NCI-H748 (cell line): ENCODE measurements around the gene ZMYM5.
A peak's percentile ranks its signal among the peaks of the same experiment; 100 is the strongest.
"Not testable (repeated sequence)": the region's sequence is repeated elsewhere in the genome, so short reads cannot be mapped to it uniquely, and the experiment has no call there.

Source experiments
- DNase-seq: peaks from one replicate; lab custom pipeline; 2025; ENCODE audit not compliant: unreplicated experiment; lab: John Stamatoyannopoulos, UW

The ZMYM5 gene

DNA sequence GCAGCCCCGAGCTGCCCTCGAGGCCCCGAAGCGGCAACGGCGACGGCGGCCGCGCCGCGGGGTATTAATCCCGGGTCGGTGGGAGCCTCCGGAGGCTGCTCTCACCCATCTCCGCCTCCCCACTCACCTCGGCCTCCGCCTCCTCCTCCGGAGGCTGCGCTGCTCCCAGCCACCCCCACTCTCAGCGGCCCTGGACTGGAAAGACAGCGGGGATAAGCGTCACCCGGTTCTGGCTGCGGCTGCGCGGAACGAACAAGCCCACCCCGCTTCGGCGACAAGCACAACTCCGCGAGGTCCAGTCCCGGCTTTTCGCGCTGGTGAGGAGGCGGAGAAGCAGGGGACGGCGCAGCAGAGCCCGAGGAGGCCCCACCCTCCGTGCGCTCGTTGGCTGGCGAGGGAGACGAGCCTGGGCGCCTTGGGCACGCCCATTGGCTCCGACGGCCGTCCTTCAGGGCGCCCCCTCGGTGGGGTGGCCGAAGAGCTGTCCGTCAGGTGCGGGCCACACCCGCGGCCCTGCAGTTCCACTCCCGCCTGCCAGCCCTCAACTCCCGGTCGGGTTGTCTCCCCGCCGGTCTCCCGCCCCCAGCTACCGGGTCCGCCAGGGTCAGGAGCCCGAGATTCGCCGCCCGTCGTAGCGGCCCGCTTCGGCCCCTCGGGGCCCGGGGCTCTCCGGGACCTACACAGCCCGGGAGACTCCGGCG lies at the start of gene ZMYM5:
Gene ZMYM5 (minus strand): TSS at position 327 of the 701 bp plus-strand sequence. CDS start 11,469 bp downstream, outside the sequence.
- DNase-seq: peak; percentile 100

DNA sequence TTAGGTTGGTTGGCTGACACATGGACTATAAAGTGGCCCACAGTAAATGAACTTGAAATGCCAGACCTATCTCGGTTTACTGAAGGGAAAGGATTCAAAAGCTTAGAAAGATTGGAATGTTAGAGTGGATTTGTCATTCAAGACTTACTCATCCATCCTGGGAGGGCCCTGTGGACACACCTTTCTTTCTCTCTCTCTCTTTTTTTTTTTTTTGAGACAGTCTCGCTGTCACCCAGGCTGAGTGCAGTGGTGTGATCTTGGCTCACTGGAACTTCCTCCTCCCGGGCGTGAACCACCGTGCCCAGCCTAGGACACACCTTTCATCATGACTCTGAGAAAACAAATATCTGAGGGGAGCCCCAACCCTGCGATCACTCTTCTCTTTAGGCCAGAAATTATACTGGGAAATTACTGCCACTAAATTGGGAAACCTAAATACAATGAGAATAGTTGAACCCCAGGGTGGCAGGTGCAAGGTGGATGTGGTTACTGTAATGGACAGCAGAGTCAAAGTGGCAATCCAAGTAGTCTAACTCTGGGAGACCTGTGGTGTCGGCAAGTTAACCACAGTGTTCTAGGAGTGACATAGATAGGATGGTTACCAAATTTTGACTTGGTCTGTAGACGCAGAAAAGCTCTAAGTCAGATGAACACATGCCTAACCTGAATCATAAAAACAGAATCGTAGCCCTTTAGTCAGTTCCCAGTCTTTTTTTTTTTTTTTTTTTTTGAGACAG lies 47.1 kb upstream of the ZMYM5 start:
- no peak for DNase-seq

DNA sequence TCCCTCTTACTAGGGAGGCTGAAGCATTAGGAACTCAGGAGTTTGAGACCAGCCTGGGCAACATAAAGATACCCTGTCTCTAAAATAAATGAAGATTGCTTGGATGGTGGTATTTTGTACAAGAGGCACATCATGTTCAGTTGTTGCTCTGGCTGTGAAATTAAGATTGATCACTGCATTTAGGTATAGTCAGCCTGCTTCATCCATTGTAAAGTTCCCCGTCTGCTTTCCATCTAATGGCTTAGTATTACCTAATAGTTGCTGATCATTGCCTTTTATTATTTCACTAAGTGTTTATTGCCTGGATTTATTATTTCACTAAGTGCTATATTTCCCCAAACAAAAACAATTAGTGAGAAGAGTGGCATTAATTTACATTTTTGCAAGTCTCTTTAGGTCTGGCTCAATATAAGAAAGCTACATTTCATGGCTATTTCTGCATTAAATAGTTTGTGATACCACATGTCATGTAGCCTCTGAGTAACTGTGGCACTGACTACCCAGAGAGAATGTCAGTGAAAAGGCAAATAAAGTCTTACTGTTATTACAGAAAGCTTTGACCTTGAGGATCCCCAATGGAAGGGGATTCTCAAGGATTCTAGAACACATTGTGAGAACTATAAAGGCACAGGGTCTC lies 45.0 kb upstream of the ZMYM5 start:
- no peak for DNase-seq

DNA sequence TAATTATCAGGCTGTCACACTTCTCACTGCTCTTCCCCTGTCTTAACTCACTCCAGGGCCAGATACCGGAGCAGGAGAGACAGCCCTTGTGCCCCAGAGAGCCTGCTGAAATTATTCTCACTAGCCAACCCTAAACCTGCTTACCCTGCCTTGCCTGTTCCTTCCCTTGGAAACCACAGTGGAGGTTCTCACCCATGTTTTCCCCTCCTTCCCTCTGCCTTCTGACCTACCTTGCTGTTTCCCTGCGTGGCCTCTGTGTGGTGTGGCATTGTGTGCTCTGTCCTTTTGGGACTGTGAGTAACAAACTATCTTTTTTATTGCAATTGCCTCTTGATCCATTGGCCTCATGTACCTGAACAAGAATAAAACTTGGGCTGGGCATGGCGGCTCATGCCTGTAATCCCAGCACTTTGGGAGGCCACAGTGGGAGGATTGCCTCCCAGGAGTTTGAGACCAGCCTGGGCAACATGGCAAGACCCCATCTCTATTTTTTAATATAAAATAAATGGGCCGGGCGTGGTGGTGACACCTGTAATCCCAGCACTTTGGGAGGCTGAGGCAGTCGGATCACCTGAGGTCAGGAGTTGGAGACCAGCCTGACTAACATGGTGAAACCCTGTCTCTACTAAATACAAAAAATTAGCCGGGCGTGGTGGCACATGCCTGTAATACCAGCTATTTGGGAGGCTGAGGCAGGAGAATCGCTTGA lies 42.2 kb upstream of the ZMYM5 start:
- DNase-seq: not testable (repeated sequence)

DNA sequence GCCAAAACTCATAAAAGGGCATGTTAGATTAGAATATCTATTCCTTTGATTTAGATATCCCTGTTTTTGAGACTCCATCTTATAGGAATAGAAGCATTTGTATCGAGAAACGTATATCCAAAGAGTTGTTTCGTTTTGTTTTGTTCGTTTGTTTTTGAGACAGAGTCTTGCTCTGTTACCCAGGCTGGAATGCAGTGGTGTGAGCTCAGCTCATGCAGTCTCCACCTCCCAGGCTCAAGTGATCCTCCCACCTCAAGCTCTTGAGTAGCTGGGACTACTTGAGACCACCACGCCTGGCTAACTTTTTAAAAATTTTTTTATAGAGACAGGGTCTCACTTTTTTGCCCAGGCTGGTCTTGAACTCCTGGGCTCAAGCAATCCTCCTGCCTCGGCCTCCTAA lies 26.6 kb upstream of the ZMYM5 start:
- DNase-seq: no peak

DNA sequence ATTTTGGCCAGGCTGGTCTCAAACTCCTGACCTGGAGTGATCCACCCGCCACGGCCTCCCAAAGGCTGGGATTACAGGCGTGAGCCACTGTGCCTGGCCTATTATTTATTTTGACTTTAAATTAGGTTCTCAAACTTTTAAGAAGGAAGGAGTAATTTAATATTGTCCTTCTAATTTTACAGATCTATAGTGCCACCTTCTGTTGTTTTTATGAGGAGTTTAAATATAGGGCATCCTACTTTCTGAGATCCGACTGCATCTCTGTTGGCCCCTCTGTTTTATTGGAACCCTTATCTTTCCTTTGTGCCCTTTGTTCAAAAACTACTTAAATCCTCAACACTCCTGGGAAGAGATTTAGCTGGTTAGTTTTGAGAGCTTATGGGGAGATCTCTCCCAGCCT lies 25.4 kb upstream of the ZMYM5 start:
- no peak for DNase-seq

DNA sequence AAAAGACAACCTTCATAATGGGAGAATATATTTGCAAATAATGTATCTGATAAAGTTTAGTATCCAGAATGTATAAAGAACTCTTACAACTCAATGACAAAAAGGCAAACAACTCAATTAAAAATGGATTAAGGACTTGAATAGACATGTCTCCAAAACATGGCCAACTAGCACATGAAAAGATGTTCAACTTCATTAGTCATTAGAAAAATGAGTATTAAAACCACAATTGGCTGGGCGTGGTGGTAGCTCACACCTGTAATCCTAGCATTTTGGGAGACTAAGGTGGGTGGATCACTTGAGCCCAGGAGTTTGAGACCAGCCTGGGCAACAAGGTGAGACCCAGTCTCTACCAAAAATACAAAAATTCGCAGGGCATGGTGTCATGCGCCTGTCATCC lies 18.8 kb upstream of the ZMYM5 start:
- DNase-seq: no peak

DNA sequence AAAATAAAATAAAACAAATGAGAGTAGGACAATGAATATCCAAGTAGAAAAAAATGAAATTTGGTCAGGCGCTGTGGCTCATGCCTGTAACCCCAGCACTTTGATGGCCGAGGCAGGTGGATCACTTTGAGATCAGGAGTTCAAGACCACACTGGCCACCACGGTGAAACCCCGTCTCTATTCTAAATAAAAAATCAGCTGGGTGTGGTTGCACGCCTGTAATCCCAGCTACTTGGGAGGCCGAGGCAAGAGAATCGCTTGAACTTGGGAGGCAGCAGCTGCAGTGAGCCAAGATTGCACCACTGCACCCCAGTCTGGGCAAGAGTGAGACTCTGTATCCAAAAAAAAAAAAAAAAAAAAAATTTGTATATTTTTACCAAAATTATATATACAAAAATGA lies 18.2 kb upstream of the ZMYM5 start:
- DNase-seq: no peak

DNA sequence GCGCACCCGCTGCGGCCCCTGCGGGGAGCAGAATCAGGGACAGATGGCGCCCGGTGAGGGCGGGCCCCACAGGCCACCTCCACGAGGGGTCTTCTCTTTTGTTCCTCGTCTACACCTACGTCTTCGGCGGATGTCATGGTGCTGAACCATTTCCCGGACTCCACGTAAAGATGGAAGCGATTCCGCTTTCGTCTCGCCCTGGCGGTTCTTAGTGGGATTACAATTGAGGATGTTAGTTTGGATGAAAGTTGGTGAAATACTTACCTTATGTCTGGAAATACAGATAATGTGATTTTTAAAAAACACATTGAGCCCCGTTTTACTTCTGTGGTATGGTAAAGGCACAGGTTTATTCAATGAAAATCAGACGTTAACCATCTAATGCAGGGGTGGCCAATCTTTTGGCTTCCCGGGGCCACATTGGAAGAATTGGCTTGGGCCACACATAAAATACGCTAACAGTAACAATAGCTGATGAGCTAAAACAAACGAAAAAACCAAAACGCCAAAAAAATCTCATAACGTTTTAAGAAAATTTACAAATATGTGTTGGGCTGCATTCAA lies 1.4 kb upstream of the ZMYM5 start:
- peak; percentile 96 for DNase-seq

DNA sequence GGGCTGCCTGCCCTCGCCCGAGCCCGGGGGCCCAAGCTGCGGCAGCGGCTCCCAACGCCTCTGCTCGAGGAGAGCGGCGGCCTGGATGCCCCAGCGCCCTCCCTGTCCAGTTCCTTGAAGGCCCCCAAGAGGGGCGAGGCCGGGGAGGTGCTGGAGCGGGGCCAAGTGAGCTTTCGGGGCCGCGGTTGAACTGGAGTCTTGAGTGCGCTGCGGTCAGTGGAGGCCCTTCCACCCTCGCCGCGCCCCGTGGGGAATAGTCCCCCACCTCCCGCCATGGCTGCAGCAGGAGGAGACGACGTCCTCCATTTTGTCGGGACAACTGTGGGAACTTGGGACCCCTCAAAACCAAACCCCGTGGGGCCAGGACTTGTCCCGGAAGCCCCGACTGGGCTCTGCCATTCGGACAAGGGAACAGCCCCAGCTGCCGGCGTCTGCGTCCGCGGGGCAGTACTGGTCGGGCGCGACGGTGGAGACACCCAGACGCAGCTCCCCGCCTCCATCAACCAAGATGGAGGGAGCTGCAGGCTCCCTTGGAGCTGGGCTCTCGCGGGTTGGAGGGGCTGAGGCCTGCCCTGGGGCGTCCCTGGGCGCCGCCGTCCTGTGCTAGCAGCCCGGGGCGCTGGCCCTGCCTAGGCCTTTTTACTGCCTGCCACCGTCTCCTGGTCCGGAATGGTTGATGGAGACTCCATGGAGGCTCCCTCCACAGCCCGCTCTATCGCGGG lies 736 bp upstream of the ZMYM5 start:
- peak; percentile 93 for DNase-seq

DNA sequence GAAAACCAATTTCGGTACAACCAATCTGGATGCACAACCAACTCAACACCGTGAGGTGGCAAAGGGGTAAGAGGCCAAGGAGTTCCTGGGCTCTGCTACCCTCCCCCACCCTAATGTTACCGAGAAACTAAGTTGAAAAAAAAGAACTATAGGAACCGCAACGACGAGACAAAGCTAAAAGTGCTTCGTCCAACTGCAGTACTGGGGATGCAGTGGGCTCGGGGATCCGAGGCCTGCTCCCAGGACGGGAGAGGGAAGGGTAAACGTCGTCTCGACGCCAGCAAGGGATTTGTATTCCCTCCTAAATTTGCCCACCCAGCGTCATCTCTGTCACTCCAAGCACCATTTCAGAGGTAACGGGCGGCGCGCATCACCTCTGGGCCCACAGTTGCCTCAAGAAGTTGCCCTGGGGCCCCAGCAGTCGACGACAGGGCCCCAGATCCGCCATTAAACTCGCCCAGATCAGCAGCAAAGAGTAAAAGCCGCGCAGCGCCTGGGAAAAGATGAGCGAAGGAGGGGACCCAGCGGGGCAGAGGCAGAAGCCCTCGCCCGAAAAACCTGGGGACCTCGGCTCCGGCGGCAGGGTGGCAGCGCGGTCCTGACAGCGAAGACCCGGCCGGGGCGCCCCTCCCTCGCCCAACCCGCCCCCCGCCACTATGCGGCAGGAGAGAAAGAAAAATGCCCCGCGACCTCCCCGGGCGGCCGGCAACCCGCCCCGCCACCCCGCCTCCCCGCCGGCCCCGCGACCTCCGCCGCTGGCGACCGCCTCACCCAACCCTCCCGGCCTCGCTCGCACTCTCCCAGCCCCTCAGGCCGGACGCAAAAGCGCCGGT lies 752 bp downstream of the ZMYM5 start:
- DNase-seq: peak; percentile 72

DNA sequence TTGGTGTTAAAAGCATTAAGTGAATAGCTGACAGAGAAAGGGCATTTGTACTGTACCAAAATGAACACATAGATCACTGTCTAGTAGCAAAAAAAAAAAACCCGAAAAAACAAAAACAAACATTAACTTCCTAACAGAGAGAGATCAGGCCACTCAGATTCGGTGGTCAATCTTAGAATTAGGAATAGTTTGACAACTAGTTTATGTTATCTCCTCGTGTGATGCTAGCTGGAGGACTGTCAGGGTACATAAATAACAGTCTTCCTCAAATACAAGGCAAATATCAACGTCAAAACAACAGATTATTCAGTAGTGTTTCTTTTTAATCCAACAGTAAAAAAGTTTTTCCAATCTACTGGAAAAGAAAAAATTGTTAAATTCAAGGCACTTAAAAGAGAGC lies 1.7 kb downstream of the ZMYM5 start:
- no peak for DNase-seq

DNA sequence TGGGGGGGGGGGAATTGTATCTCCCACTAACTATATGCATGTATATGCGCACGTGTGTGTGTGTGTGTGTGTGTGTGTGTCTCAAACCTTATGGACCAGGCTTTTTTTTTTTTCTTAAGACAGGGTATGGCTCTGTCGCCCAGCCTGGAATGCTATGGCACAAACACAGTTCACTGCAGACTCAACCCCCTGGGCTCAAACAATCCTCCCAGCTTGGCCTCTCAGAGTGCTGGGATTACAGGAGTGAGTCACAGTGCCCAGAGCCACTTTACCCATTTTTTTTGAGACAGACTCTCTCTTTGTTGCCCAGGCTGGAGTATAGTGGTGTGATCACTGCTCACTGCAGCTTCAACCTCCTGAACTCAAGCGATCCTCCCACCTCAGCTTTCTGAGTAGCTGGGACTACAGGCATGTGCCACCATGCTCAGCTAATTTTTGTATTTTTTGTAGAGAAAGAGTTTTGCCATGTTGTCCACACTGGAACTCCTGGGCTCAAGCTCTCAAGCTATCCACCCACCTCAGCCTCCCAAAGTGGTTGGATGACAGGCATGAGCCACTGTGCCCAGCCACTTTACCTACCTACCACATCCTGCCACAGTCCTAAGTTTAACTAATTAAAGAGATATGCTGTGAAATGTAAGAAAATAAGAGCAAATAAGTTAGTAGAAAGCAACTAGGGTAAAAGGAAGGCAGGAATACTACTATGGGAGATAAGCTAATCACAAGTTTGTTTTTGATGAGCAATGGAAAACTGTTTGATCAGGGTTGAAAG lies 2.4 kb downstream of the ZMYM5 start:
- DNase-seq: no peak

DNA sequence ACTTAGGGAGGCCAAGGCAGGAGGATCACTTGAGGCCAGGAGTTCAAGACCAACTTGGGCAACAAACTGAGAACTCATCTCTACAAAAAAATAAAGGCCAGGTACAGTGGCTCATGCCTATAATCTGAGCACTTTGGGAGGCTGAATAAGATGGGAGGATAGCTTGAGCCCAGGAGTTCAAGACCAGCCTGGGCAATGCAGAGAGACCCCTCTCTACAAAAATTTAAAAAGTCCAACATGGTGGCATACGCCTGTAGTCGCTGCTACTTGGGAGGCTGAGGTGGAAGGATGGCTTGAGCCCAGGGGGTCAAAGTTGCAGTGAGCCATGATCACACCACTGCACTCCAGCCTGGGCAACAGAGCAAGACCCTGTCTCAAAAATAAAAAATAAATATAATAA lies 5.8 kb downstream of the ZMYM5 start:
- DNase-seq: not testable (repeated sequence)

DNA sequence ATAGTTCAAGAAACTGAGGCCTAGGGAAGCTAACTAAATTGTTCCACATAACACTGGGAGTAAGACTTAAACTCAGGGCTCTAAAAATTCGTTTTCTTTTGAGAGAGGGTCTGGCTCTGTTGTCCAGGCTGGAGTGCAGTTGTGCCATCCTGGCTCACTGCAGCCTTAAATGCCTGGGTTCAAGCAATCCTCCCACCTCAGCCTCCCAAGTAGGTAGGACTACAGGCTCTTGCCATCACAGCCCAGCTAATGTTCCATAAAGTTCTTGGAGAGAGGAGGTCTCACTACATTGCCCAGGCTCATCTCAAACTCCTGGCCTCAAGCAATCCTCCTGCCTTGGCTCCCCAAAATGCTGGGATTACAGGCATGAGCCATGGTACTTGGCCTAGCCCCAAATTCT lies 10.7 kb downstream of the ZMYM5 start:
- DNase-seq: no peak

DNA sequence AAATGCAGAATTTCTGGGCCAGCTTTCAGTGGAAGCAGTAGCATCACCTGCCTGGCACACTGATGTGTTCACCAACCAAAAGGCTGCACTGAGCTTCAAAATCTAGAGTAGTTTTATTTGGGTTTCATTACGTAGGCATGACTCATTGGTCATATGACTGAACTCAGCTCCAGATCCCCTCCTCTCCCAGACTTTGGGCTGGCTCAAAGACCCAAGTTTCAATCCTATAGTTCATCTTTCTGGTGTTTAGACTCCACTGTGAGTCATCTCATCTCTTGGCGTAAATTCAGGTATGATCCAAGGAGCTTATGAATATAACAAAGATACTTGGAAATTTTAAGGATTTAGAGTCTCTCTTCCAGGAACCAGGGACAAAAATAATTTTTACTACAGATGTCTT lies 17.7 kb downstream of the ZMYM5 start:
- no peak for DNase-seq

DNA sequence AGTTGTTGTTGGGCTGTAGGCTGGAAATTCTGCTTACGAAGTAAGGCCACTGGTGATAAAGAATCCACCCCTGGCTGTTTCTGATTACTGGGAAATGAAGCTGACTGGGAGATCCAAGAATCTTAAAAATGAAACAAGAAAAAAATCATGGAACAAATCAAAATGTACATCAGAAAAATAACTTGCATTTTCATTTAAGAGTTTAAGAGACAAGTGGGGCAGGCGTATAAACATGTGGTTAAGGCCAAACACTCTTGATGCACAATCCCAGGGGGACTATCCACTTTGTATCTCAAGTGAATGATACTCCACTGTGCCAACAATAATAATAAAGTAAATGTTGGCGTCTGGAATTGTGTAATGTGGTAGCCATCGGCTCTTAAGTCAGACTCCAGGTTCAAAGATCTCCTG lies 24.6 kb downstream of the ZMYM5 start:
- DNase-seq: no peak

DNA sequence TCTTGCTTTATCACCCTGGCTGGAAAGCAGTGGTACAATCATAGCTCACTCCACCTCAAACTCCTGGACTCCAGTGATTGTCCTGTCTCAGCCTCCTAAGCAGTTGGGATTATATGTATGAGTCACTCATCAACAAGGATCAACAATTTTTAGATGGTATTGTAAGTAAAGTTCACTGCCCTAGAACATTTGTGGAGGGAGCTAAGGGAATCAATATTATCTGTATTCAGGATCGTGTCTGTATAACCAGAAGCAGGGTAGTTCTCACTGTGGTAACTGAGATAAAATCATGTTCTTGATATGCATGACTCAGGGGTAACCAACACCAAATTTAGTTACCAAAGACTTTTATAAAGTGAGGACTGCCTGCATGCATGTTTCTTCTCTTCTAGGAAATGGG lies 27.0 kb downstream of the ZMYM5 start:
- DNase-seq: no peak

DNA sequence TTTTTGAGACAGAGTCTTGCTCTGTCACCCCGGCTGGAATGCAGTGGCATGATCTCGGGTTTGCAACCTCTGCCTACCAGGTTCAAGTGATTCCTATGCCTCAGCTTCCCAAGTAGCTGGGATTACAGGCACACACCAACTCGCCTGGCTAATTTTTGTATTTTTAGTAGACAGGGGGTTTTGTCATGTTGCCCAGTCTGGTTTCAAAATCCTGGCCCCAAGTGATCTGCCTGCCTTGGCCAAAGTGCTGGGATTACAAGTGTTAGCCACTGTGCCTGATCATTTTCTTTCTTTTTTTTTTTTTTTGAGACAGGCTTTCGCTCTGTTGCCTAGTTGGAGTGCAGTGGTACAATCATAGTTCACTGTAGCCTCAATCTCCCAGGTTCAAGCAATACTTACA lies 28.7 kb downstream of the ZMYM5 start:
- no peak for DNase-seq
